Stimulated activated naive CD8-positive, alpha-beta T cell treated with anti-CD3 and anti-CD28 coated beads, Interleukin-15, Interleukin-2, amounts not matched to agents 100 U/mL and 50 U/mL, for 24 hours (primary cell): ENCODE data around the gene TLX1.
A peak's percentile ranks its signal among the peaks of the same experiment; 100 is the strongest.

ENCODE experiments used
- ATAC-seq: fragments of 150-1000 bp; cut with Tn5 transposase; one replicate; pipeline ENCODE4 v1.10.0; 2021
- DNase-seq: peaks from one replicate; pipeline ENCODE4 v3.0.0; 2021

TLX1 gene

GRCh38 chr10:101112799-101113594 lies 18.1 kb upstream of the TLX1 start:
- ATAC-seq (no peak), DNase-seq (no peak)

GRCh38 chr10:101113890-101114403 lies 17.2 kb upstream of the TLX1 start:
- ATAC-seq, result no peak
- DNase-seq, result no peak

- DNase-seq (no peak), ATAC-seq (no peak)
Measured at GRCh38 chr10:101114646-101115045, 16.5 kb upstream of the TLX1 start.

DNA sequence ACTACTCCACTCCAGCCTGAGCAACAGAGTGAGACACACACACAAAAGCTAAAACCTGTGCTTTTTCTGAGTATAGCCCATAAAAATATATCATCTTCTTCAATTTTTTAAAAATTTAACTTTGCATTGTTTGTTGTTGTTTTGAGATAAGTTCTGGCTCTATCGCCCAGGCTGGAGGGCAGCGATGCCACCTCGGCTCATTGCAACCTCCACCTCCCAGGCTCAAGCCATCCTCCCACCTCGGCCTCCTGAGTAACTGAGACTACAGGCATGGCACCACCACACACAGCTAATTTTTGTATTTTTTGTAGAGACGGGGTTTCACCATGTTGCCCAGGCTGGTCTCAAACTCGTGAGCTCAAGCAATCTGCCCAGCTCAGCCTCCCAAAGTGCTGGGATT lies 14.3 kb upstream of the TLX1 start:
- no peak for DNase-seq
- no peak for ATAC-seq

DNA sequence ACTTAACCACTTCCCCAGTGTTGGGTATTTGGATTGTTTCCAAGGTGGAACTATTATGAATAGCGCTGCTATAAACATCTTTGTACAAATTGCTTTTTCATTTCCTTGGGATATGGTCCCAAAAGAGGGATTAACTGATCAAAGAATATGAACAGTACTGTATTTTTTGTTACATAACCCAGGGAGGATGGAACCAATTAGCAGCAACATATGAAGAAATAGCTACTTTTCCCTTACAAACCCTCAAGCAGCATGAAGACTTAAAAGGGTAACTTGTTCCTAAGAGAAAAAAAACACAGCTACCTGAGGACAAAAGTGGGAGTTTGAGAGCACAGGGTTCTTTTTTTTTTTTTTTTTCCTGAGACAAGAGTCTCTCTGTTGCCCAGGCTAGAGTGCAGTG lies 13.1 kb upstream of the TLX1 start:
- ATAC-seq, result no peak
- DNase-seq, result no peak

DNA sequence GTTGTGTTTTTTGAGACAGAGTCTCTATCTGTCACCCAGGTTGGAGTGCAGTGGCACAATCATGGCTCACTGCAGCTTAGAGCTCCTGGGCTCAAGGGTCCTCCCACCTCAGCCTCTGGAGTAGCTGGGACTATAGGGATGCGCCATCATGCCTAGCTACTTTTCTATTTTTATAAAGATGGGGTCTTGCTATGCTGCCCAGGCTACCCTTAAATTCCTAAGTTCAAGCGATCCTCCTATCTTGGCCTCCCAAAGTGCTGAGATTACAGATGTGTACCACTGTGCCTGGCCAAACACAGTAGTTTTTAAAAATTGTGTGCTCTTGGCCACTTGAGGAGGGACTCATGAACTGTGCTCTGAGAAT lies 10.6 kb upstream of the TLX1 start:
- no peak for ATAC-seq
- DNase-seq, result no peak

DNA sequence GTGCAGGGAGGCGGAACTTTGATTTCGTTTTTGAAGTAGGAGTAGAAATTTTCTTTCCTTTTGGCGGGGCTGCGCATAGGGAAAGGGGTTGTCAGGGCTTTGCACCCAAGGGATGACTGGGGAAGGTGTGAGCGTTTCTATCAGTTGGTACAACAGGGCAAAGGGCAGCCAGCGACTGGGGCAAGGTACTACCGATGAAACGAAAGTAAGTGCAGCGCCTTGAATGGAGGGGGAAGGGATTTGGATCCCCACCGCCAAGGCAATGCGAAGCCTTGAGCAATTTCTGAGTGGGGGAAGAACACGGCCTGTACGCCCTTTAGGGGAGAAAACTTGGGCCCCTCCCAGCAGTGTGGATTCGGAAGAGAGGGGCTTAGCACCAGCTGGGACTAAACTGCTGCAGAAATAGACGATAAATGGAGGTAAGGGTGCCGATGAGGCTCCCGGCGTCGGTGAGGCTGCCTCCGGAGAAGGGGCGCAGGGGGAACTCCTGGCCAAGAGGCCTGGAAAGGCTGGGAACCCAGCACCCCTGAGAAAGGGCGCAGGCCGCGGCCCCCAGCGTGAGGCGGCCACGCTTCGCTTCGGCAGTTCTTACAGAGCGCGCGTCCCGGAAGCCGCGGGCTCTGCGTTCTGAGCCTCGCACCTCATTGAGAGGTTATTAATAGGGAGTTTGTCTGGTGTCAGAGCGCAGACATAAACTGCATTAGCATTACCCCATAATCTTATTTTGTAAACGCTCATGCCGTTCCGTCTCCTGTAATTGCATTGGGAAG lies 10.0 kb upstream of the TLX1 start:
- peak; percentile 63 for ATAC-seq
- DNase-seq, result peak; percentile 47

- DNase-seq, result no peak
- no peak for ATAC-seq
Measured at GRCh38 chr10:101121654-101122031, 9.5 kb upstream of the TLX1 start.

DNA sequence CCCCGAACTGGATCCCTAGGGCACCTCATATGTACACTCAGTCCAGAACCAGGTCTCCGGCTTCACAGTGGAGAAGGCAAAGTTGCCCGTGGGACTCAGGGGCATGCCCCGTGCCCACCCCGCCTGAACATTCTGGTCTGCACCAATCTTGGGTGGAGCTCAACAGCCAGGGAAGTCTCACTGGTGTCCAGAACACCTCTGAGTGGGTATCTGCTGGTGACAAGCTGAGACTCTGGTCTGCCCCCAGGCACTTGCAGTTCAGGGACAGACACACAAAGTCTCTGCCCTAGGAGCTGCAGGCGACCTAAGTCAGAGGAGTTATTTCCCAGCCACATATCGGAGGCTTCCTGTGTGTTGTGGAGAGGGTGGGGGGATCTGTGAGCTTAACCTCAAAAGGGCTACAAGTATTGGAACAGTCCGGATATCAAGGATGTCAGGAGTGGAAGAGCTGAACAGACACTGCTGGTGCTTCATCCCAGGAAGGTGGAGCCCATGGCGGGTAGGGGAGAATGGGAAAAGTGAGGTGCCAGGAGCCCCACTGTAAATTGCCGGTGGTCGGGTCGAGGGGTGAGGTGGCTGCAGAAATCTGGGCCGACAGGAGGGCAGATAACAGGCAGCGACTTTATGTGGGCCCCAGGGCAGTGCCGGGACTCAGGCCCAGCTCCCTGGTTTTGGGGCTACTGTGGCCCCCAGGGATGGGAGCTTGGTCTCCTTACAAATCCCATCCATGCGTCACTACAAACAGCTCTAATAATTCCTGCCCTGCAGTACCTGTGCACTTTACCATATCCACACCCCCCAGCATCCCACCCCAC lies 8.6 kb upstream of the TLX1 start:
- no peak for DNase-seq
- ATAC-seq, result no peak

DNA sequence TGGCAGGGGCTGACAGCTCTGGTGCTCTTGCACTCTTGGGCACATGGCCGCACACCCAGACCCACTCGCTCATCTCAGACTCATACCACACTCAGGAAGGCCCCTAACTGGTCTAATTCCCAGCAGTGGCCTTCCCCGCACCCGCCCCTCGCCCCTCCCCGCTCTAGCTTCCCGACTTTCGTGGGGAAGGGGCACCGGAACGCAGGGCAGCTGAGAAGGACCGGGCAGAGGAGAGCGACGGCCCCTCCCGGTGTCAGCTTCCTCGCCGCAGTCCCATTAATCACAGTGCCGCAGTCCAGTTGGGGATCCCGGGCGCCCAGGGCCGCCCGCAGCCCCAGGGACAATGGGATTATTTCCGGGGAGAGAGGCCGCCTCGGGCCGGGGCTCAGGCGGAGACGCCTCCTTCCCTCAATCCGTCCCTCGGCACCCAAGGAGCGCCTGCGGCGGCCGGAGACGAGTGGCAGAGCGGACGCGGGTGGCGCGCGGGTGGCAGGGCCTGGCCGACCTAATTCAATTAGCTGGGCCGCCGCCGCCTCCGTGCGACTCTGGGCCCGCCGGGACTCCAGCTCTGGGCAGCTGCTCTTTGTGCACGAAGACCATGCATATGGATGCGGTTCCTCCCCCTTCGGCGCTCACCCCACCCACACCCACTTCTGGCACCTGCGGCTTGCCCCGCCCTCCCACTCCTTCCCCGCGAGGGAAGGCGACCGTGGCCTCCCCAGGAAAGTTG lies 7.8 kb upstream of the TLX1 start:
- DNase-seq (no peak), ATAC-seq (no peak)

DNA sequence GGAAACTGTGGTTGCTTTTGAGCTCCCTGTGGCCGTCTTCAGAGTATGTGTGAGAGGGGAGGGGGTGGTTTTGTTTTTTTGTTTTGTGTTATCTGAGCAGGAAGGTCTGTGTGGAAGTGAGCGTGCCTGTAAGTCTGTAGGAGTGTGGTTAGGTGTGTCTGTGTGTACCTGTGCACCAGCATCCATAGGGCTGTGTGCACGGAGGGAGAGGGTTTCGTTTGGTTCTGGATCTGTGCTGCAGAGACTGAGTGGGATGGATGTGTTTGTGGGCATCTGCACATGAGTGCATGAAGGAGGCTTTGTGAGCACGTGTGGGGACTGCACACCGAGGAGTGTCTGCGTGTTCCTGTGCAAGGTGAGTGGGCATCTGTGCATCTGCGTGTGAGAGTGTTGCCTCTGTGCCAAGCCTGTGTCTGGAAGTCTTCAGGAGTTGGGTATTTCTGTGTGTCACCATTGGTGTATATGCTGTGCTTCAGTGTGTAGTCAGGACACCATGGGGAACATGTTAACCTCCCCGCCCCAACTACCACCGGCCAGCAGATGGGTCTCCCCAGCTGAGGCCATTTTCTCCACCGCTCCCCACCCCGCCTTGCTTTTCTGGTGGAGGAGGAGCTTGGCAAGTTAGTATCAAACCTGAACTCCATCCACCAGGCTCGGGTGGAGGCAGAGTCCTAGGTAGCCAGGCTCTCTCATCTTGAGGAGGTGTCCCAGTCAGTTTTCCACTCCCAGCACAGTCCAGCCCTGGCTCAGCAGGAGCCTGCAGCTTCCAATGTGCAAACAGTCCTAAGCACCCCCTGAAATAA lies 7.1 kb upstream of the TLX1 start:
- DNase-seq, result no peak
- ATAC-seq, result no peak

DNA sequence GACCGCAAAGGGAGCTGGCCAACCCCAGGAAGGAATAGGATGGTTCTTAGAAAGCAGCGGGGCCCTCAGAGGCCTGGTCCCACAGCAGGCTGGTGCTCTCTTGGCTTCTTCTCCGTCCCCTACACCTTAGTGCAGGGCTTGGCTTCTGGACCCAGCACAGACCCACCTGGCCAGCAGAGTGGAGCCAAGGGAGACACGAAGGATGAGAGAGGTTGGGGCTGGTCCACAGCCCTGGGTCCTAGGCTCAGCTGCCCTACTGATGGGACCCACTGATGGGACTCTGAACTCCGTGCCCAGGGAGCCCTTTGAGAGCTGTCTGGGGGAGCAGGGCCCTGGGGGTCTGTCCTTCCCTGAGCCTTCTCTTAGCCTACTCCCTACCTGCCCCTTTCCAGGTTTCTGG lies 6.2 kb upstream of the TLX1 start:
- DNase-seq, result no peak

GRCh38 chr10:101126684-101127628 lies 4.1 kb upstream of the TLX1 start:
- DNase-seq (no peak), ATAC-seq (no peak)

More for the DNA sequence above, 6.2 kb upstream of the TLX1 start:
- peak; percentile 11 for ATAC-seq

DNA sequence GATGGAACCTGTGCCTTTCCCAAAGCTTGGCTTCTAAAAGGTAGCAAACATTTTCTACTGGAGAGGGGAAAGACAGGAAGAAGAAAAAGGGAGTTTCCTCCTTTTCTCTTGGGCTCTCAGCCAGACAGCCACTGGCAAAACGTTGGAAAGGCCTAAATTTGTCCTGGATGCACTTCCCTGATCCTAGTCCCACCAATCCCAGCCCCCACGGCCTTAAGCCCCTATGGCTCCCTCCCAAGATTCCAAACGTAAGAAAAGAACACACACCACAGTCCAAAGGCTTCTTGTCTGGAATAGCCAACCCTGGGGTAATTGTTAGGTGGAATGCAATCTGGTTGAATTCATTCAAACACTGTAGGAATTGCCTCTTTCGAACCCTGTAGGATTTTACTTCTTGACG lies 959 bp upstream of the TLX1 start:
- no peak for DNase-seq

DNA sequence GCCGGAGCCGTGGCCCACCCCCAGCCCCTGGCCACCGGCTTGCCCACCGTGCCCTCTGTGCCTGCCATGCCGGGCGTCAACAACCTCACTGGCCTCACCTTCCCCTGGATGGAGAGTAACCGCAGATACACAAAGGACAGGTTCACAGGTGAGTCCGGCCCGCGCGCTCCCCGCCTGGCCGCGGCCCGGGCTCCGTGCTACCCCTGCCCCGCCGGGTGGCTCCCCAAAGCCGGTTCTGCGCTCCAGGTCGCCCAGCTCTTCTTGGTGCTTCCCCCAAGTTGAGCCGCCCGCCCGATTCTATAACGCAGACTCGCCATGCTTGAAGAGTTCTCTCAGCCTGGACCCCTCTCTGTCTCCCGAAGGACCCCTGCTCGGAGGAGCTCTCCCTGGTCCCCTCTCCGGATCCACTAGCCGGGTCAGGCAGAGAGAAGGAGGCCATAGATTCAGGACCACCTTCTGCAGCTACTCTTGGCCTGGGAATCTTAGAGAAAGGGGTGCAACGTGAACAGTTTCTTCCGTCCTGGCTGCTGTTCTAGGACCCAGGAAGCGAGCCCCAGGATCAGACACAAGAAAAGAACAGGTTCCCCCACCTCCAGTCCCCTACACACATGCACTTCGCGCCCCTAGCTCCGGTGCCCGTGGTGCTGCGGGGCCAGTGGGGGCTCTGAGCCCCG lies 999 bp downstream of the TLX1 start:
- DNase-seq (no peak), ATAC-seq (peak; percentile 17)

More for the DNA sequence above, 959 bp upstream of the TLX1 start:
- no peak for ATAC-seq

- DNase-seq (no peak), ATAC-seq (no peak)
Measured at GRCh38 chr10:101132636-101133473, 1.8 kb downstream of the TLX1 start.

DNA sequence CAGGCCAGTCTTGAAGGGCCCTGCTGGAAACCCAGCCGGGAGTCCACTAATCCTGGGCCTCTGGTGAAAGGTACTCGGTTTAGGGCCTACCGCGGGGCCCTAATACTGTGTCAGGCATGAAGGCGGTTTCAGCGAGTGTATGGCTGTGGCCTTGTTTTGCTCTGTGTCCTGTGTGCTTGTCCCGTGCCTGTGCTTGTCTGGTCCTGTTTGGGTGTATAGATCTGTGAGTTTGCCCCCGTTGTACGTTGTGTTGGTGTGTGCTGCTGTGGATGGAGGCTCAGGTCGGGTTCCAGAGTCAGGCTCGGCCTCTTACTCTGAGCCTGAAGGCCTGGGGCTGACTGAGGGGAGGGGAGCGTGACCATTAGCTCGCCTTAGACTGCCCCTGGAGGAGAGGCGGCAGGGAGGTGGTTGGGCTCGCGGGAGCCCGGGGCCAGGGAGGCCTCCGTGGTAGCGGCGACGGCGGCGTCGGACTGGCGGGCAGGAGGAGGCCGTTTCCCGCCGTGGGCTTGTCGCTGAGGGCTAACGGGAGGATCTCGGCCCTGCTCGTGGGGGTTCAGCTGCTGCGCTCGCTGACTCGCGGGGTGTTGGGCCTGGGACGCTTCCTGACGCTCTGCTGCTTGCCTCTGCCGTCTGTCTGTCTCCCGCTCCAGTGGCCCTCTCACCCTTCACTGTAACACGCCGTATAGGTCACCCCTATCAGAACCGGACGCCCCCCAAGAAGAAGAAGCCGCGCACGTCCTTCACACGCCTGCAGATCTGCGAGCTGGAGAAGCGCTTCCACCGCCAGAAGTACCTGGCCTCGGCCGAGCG lies 2.6 kb downstream of the TLX1 start:
- ATAC-seq, result no peak
- DNase-seq, result no peak
